K562 (cell line): ENCODE results near the gene RNF213. TPM values are rescaled to one million over a fixed set of nuclear protein-coding genes. Genes with fewer than 3 reads are reported as not detected.

Experiments
- ATAC-seq: fragments of 200-7000 bp; cut with Tn5 transposase; 3 replicates; pipeline ENCODE4 v1.9.1; 2020; ENCODE audit warnings: moderate library complexity
- BruUV-seq: library from RNA; stranded (reverse); fragments of 400-500 nt; replicated peaks from 2 replicates; lab custom pipeline; 2021; lab: Mats Ljungman, UMichigan
- CTCF ChIA-PET: fragments of 300-600 bp; formaldehyde crosslinking; extraction: SDS; loops from one replicate; lab custom pipeline; 2021; ENCODE audit warnings: low intra/inter-chr PET ratio; lab: Yijun Ruan, JAX
- POLR2A ChIA-PET: fragments of 300-600, 350-650 bp; sonication (Branson Sonifier 250); formaldehyde crosslinking; extraction: SDS; loops from one replicate; lab custom pipeline; 2021; ENCODE audit warnings: antibody characterized with exemption, inconsistent platforms; lab: Yijun Ruan, JAX
- DNase-seq, 4 experiments: peaks; one replicate each; pipeline versions ENCODE4 v3.0.0 to v3.0.0-alpha.2; 2011 to 2018; ENCODE audit warnings: low spot score in 3 of 4, mixed read lengths in 3 of 4; ENCODE audit errors: extremely low read depth in 1 of 4
- FAIRE-seq: peaks from 2 replicates; lab custom pipeline; 2011; peaks lifted over from hg19 to GRCh38; lab: Jason Lieb, UNC
- H2AFZ ChIP-seq: 2 replicates; pipeline ENCODE4 v1.6.0; 2011; ENCODE audit warnings: low read depth, low read length, control low read depth, inconsistent platforms
- H3K27ac ChIP-seq: fragments of 200-600 bp; 3 replicates; pipeline ENCODE4 v1.8.0; 2011; ENCODE audit warnings: low read depth, mild to moderate bottlenecking, control low read depth, inconsistent platforms, low read length, moderate library complexity, mixed read lengths; ENCODE audit errors: extremely low read depth
- H3K27me3 ChIP-seq, 2 experiments: fragments of 300-600 bp in 1 of 2; 2 replicates in 1 of 2; 3 replicates in 1 of 2; pipeline versions ENCODE4 v1.6.0 to v1.8.0; 2011; ENCODE audit warnings: inconsistent platforms in 2 of 2, low read length in 2 of 2, mild to moderate bottlenecking in 1 of 2, mixed read lengths in 1 of 2, moderate library complexity in 1 of 2; ENCODE audit not compliant: control insufficient read depth in 2 of 2, insufficient read depth in 2 of 2
- H3K36me3 ChIP-seq: fragments of 300-600 bp; 3 replicates; pipeline ENCODE4 v1.8.0; 2011; ENCODE audit warnings: mild to moderate bottlenecking, low read length, inconsistent platforms; ENCODE audit not compliant: control insufficient read depth, insufficient read depth
- H3K4me1 ChIP-seq, 2 experiments: fragments of 200-600 bp in 1 of 2; replicated peaks in 1 of 2; 2 replicates in 1 of 2; 3 replicates in 1 of 2; pipeline versions ENCODE4 v1.5.1 to v1.8.0; 2011; ENCODE audit warnings: inconsistent platforms in 2 of 2, low read length in 2 of 2, mild to moderate bottlenecking in 1 of 2, mixed read lengths in 1 of 2, moderate library complexity in 1 of 2; ENCODE audit not compliant: control insufficient read depth in 2 of 2, insufficient read depth in 2 of 2
- H3K4me2 ChIP-seq: 2 replicates; pipeline ENCODE4 v1.6.1; 2011; ENCODE audit warnings: low read length, control low read depth, inconsistent platforms, mixed read lengths; ENCODE audit not compliant: insufficient read depth
- H3K4me3 ChIP-seq: fragments of 200-600 bp; sonication (generic), shearing (Covaris generic); 2 replicates; pipeline ENCODE4 v1.5.1; 2016; ENCODE audit warnings: control low read depth, inconsistent platforms
- H3K79me2 ChIP-seq: fragments of 200-600 bp; 3 replicates; pipeline ENCODE4 v1.8.0; 2011; ENCODE audit warnings: low read length, inconsistent platforms; ENCODE audit not compliant: control insufficient read depth, insufficient read depth
- H3K9ac ChIP-seq, 2 experiments: 2 replicates each; pipeline versions ENCODE4 v1.6.0 to v1.6.1; 2011; ENCODE audit warnings: low read depth in 2 of 2, low read length in 2 of 2, control low read depth in 1 of 2, inconsistent platforms in 1 of 2, mild to moderate bottlenecking in 1 of 2, mixed read lengths in 1 of 2; ENCODE audit not compliant: insufficient read depth in 1 of 2
- H3K9me1 ChIP-seq: one replicate; pipeline ENCODE4 v1.6.0; 2011; ENCODE audit warnings: inconsistent platforms, mild to moderate bottlenecking, low read length, moderate library complexity; ENCODE audit not compliant: control insufficient read depth, insufficient read depth
- H3K9me3 ChIP-seq: replicated peaks from 2 replicates; pipeline ENCODE4 v1.5.1; 2011; ENCODE audit warnings: low read depth, low read length, inconsistent platforms; ENCODE audit not compliant: control insufficient read depth, insufficient read depth
- H4K20me1 ChIP-seq: replicated peaks from 2 replicates; pipeline ENCODE4 v1.6.1; 2011; ENCODE audit warnings: low read length, inconsistent platforms, mixed read lengths; ENCODE audit not compliant: control insufficient read depth, insufficient read depth
- MCM5 ChIP-seq: fragments of 450-650 bp; IDR thresholded peaks from 2 replicates; pipeline ENCODE4 v1.6.1; 2016; ENCODE audit warnings: low read depth
- MEIS2 ChIP-seq: fragments of 450-650 bp; IDR thresholded peaks from 2 replicates; pipeline ENCODE4 v1.6.1; 2014; ENCODE audit warnings: mild to moderate bottlenecking; ENCODE audit not compliant: partially characterized antibody
- TRIM25 ChIP-seq: fragments of 450-650 bp; IDR thresholded peaks from 2 replicates; pipeline ENCODE4 v1.7.0; 2016; ENCODE audit warnings: borderline replicate concordance
- ZBTB7A ChIP-seq: IDR thresholded peaks from 2 replicates; pipeline ENCODE4 v1.6.1; 2011; ENCODE audit warnings: low read depth, mild to moderate bottlenecking, low read length, moderate library complexity, borderline replicate concordance; ENCODE audit not compliant: control insufficient read depth
- ZNF592 ChIP-seq: fragments of 450-650 bp; IDR thresholded peaks from 2 replicates; pipeline ENCODE4 v1.6.1; 2017; ENCODE audit warnings: antibody characterized with exemption, mild to moderate bottlenecking
- WGBS: fragments of 100-300 bp; shearing (Covaris generic); methylation state at CpG from one replicate; pipeline ENCODE4 v1.1.6; 2016; ENCODE audit warnings: low coverage, mixed read lengths; ENCODE audit not compliant: insufficient coverage; ENCODE audit errors: missing lambda C conversion rate; 5-methylcytosine and 5-hydroxymethylcytosine counted together
- in situ Hi-C: fragments of 300-500 bp; cut with MboI; formaldehyde crosslinking; loops from 4 replicates; pipeline ENCODE4 v1.15.0; 2018; ENCODE audit warnings: inconsistent platforms, mixed read lengths
- intact Hi-C: fragments of 100-400 bp; cut with micrococcal nuclease; formaldehyde crosslinking; loops from 2 replicates; pipeline ENCODE4 v1.14.2; 2022
- polyA plus RNA-seq, 8 experiments: library from polyadenylated mRNA; depleted of rRNA in 4 of 8; stranded (reverse) in 5 of 8; unstranded in 3 of 8; fragments of >200 nt; fragmentation: Nextera tagmentation in 2 of 8; fragmentation: Illumina TruSeq in 1 of 8; extraction: Ambion mirVana in 2 of 8; extraction: Trizol in 1 of 8; gene quantifications; 2 replicates each; pipeline versions ENCODE4 v1.2.1 to v1.2.3, GENCODE V29; 2011 to 2014; ENCODE audit warnings: inconsistent platforms in 1 of 8, missing spikeins in 1 of 8
- total RNA-seq, 7 experiments: library from RNA; depleted of rRNA in 6 of 7; stranded (reverse); fragments of >200 nt in 6 of 7; fragmentation: Illumina TruSeq in 2 of 7; extraction: Trizol in 2 of 7; gene quantifications; 2 replicates each; pipeline versions ENCODE4 v1.2.1 to v1.2.3, GENCODE V29; 2011 to 2021; ENCODE audit warnings: low replicate concordance in 1 of 7
- TF ChIP-seq, protein P1 (sequence below), 3 experiments: IDR thresholded peaks in 2 of 3; conservative IDR thresholded peaks in 1 of 3; 2 replicates each; pipeline ENCODE4 v1.5.1; 2011 to 2012; ENCODE audit warnings: low read length in 3 of 3, mild to moderate bottlenecking in 3 of 3, control low read depth in 2 of 3, improper control_type of control experiment in 1 of 3, inconsistent platforms in 1 of 3, low read depth in 1 of 3, mixed read lengths in 1 of 3, moderate library complexity in 1 of 3; ENCODE audit not compliant: insufficient read depth in 2 of 3

Gene RNF213
- total and polyA plus RNA-seq, 9 of the 15 experiments (the other 6 are each of a cell fraction or from before 2014, with no cell fraction given), result 5.3 to 33.6 (median 17.9) TPM

DNA sequence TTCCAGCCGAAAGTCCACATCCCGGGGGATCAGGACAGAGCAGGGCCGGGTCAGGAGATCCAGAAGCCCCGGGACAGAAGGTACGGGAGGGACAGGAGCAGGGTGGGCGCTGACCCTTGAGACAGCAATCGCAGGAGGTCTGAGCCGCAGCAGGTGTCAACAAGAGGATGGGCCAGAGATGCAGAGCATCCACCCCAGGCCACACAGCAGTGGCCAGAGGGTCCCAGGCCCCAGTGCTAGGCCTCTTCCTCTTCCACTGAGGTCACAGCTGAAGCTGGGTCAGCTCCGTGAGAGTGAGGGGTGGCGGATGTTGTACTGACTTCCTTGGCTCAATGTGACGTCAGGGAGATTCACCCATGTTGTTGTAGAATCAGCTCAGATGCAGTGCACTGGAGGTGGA lies 8.7 kb upstream of the RNF213 start:
- Histone ChIP-seq H3K9me3 (no peaks in the 10 kb centered on the region), H3K4me3 (no peak overlapping the region), H2AFZ (no peak overlapping the region), H3K36me3 (no peaks in the 10 kb centered on the region), H3K4me2 (no peak overlapping the region), H3K79me2 (no peaks in the 10 kb centered on the region; the same call in 2 of the 3 replicates), H3K4me1 (peaks cover 38 to 67% of the 10 kb centered on the region in 2 experiments), H3K27ac (peak overlapping the region; percentile 15; the same call in 1 of the 3 replicates), H4K20me1 (no peaks in the 10 kb centered on the region), H3K9ac (0 out of 4 replicates have a peak overlapping the region, but pooled peaks of 1 of the 2 experiments have one; percentile 3), H3K9me1 (no peaks in the 10 kb centered on the region), H3K27me3 (no peaks in the 10 kb centered on the region)
- ChIA-PET CTCF (no interaction called here), POLR2A (interaction anchor here (0.7 kb wide), 1 partner anchor 562 kb away, joined by 3 read pairs; no protein-coding TSS in a partner anchor)
- FAIRE-seq (no peak), ATAC-seq (no peak), DNase-seq (no peak)
- in situ Hi-C loops, result no loop called here
- TF ChIP-seq MCM5, result no peak
- TF ChIP-seq TRIM25, result no peak
- BruUV-seq, result no TSS peak
- 78% methylated on average over 9 of the region's 11 CpGs for WGBS
- intact Hi-C loops, result no loop called here

DNA sequence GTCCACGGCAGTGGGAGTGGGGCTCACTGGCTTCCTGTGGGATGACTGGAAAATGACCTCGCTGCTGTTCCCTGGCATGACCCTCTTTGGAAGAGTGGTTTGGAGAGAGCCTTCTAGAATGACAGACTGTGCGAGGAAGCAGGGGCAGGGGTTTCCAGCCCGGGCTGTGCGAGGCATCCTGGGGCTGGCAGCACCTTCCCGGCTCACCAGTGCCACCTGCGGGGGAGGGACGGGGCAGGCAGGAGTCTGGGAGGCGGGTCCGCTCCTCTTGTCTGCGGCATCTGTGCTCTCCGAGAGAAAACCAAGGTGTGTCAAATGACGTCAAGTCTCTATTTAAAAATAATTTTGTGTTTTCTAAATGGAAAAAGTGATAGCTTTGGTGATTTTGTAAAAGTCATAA lies 7.8 kb upstream of the RNF213 start:
- no peaks in the 10 kb centered on the region for H3K36me3 ChIP-seq
- no peaks in the 10 kb centered on the region; the same call in 2 of the 3 replicates for H3K79me2 ChIP-seq
- no TSS peak for BruUV-seq
- FAIRE-seq, result no peak
- H2AFZ ChIP-seq, result no peak overlapping the region
- no peaks in the 10 kb centered on the region for H4K20me1 ChIP-seq
- no peak for TF ChIP-seq ZBTB7A
- TF ChIP-seq, protein P1, sequence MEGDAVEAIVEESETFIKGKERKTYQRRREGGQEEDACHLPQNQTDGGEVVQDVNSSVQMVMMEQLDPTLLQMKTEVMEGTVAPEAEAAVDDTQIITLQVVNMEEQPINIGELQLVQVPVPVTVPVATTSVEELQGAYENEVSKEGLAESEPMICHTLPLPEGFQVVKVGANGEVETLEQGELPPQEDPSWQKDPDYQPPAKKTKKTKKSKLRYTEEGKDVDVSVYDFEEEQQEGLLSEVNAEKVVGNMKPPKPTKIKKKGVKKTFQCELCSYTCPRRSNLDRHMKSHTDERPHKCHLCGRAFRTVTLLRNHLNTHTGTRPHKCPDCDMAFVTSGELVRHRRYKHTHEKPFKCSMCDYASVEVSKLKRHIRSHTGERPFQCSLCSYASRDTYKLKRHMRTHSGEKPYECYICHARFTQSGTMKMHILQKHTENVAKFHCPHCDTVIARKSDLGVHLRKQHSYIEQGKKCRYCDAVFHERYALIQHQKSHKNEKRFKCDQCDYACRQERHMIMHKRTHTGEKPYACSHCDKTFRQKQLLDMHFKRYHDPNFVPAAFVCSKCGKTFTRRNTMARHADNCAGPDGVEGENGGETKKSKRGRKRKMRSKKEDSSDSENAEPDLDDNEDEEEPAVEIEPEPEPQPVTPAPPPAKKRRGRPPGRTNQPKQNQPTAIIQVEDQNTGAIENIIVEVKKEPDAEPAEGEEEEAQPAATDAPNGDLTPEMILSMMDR (IDR thresholded peaks at IDR 0.05 in 2 of 3, conservative IDR thresholded peaks at IDR 0.05 in 1 of 3; ENCODE audit: insufficient read depth in 2 of 3, low read depth in 1 of 3, low read length in 3 of 3), result peak in 2 of 3 experiments; percentile 28 to 38; a peak in 2 of 6 replicates
- no peak for TF ChIP-seq MEIS2
- TF ChIP-seq ZNF592, result peak; percentile 48; the same call in 1 of the 2 replicates
- TF ChIP-seq, all 486 proteins: peak for 2
- ATAC-seq (no peak), DNase-seq (peak in 3 of 4 experiments; percentile 25 to 44 (median 42))
- Histone ChIP-seq H3K9me1 (no peaks in the 10 kb centered on the region), H3K27me3 (no peaks in the 10 kb centered on the region), H3K4me2 (no peak overlapping the region), H3K9ac (peak overlapping the region in 1 of 2 experiments; percentile 64; a peak in 2 of 4 replicates), H3K4me1 (peaks cover 46 to 67% of the 10 kb centered on the region in 2 experiments), H3K27ac (peak overlapping the region; percentile 15; the same call in 2 of the 3 replicates), H3K4me3 (no peak overlapping the region), H3K9me3 (no peaks in the 10 kb centered on the region)
- 78% methylated on average over 13 of the region's 13 CpGs for WGBS
- in situ Hi-C loops, result no loop called here
- POLR2A ChIA-PET, result interaction anchor here (0.6 kb wide), 1 partner anchor 42 kb away, joined by 3 read pairs; no protein-coding TSS in a partner anchor
- intact Hi-C loops, result no loop called here
- CTCF ChIA-PET, result no interaction called here
